ENCODE data around the gene HK2.

Gene HK2

GRCh38 chr2:74857725-74858124 is 23.8 kb downstream of the HK2 start:
- no peak for DNase-seq

- DNase-seq: no peak
These were observed 24.4 kb downstream of the HK2 start for GRCh38 chr2:74858281-74858680.

GRCh38 chr2:74860079-74860478 is 26.2 kb downstream of the HK2 start:
- no peak for DNase-seq

GRCh38 chr2:74860521-74860920 is 26.6 kb downstream of the HK2 start:
- DNase-seq: no peak

GRCh38 chr2:74861531-74861930 is 27.6 kb downstream of the HK2 start:
- DNase-seq: no peak

- no peak for DNase-seq
These were observed 28.4 kb downstream of the HK2 start for GRCh38 chr2:74862020-74862964.

GRCh38 chr2:74863802-74864248 is 29.9 kb downstream of the HK2 start:
- no peak for DNase-seq

- DNase-seq: no peak
These were observed 31.1 kb downstream of the HK2 start for GRCh38 chr2:74864728-74865722.

- DNase-seq: no peak
These were observed 32.1 kb downstream of the HK2 start for GRCh38 chr2:74865770-74866674.

GRCh38 chr2:74867841-74868658 is 34.1 kb downstream of the HK2 start:
- DNase-seq: no peak

GRCh38 chr2:74869517-74869916 is 35.6 kb downstream of the HK2 start:
- DNase-seq: no peak

GRCh38 chr2:74870951-74871350 is 37.0 kb downstream of the HK2 start:
- no peak for DNase-seq

GRCh38 chr2:74871414-74871813 is 37.5 kb downstream of the HK2 start:
- DNase-seq: no peak

GRCh38 chr2:74872389-74872836 is 38.5 kb downstream of the HK2 start:
- DNase-seq: no peak

- no peak for DNase-seq
These were observed 39.2 kb downstream of the HK2 start for GRCh38 chr2:74873012-74873665.

GRCh38 chr2:74873678-74874640 is 40.0 kb downstream of the HK2 start:
- DNase-seq: no peak

GRCh38 chr2:74876081-74876886 is 42.4 kb downstream of the HK2 start:
- DNase-seq: peak in 1 of 2 experiments; percentile 1

GRCh38 chr2:74877376-74877775 is 43.4 kb downstream of the HK2 start:
- no peak for DNase-seq

Measured in NCI-H187 (cell line).